ENCODE results near the gene CDC14A.

DNA sequence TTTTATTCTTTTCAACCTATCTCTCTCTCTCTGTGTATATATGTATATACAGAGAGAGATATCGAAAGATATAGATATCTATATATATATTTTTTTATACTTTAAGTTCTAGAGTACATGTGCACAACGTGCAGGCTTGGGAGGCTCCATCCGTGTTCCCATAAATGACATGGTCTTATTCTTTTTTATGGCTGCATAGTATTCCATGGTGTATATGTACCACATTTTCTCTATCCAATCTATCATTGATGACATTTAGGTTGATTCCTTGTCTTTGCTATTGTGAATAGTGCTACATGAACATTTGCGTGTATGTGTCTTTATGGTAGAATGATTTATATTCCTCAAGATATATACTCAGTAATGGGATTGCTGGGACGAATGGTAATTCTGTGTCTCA is 130.4 kb downstream of the CDC14A start:
- TF ChIP-seq TAF1 (IDR thresholded peaks at IDR 0.05; ENCODE audit: low read depth, low read length) (no peak), FOSL1 (IDR thresholded peaks at IDR 0.05; ENCODE audit: insufficient read depth, low read depth, low read length) (no peak), POLR2A (IDR thresholded peaks at IDR 0.05; ENCODE audit: control extremely low read depth in 1 of 2, low read depth in 2 of 2, low read length in 2 of 2) (no peak), CHD1 (IDR thresholded peaks at IDR 0.05; ENCODE audit: low read depth, low read length) (no peak), CREB1 (IDR thresholded peaks at IDR 0.05) (no peak), RAD21 (IDR thresholded peaks at IDR 0.05 in 1 of 2, conservative IDR thresholded peaks at IDR 0.05 in 1 of 2; ENCODE audit: low read depth in 2 of 2, low read length in 2 of 2) (no peak), POLR2AphosphoS5 (IDR thresholded peaks at IDR 0.05; ENCODE audit: low read depth, low read length) (no peak), CEBPB (IDR thresholded peaks at IDR 0.05; ENCODE audit: low read depth, low read length) (no peak), CBX5 (IDR thresholded peaks at IDR 0.05; ENCODE audit: low read depth, low read length) (no peak)
- TF ChIP-seq, protein P1, sequence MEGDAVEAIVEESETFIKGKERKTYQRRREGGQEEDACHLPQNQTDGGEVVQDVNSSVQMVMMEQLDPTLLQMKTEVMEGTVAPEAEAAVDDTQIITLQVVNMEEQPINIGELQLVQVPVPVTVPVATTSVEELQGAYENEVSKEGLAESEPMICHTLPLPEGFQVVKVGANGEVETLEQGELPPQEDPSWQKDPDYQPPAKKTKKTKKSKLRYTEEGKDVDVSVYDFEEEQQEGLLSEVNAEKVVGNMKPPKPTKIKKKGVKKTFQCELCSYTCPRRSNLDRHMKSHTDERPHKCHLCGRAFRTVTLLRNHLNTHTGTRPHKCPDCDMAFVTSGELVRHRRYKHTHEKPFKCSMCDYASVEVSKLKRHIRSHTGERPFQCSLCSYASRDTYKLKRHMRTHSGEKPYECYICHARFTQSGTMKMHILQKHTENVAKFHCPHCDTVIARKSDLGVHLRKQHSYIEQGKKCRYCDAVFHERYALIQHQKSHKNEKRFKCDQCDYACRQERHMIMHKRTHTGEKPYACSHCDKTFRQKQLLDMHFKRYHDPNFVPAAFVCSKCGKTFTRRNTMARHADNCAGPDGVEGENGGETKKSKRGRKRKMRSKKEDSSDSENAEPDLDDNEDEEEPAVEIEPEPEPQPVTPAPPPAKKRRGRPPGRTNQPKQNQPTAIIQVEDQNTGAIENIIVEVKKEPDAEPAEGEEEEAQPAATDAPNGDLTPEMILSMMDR (IDR thresholded peaks at IDR 0.05; ENCODE audit: control extremely low read depth in 1 of 3, insufficient read depth in 1 of 3, low read depth in 1 of 3, low read length in 3 of 3): no peak

Measured in H1 (cell line).